HFFc6 (cell line): ENCODE results near the gene TFF3. TPM values are rescaled to one million over a fixed set of nuclear protein-coding genes. Genes with fewer than 3 reads are reported as not detected.

Source experiments
- DNase-seq: peaks from one replicate; pipeline ENCODE4 v3.0.0-alpha.2; 2018
- H3K27ac Mint-ChIP-seq: 2 replicates; pipeline ENCODE4 v1.8.0; 2020; ENCODE audit warnings: mild to moderate bottlenecking, mixed read lengths
- H3K27me3 Mint-ChIP-seq: 2 replicates; pipeline ENCODE4 v1.8.0; 2021; ENCODE audit warnings: mild to moderate bottlenecking, moderate library complexity, mixed read lengths; ENCODE audit not compliant: insufficient read depth
- H3K36me3 Mint-ChIP-seq: 2 replicates; pipeline ENCODE4 v1.8.0; 2021; ENCODE audit warnings: low read depth, mixed read lengths
- H3K4me1 Mint-ChIP-seq: 2 replicates; pipeline ENCODE4 v1.8.0; 2020; ENCODE audit warnings: low read depth, mixed read lengths
- H3K4me3 Mint-ChIP-seq: 2 replicates; pipeline ENCODE4 v1.8.0; 2020; ENCODE audit warnings: mild to moderate bottlenecking, moderate library complexity, mixed read lengths
- H3K9me3 Mint-ChIP-seq: 2 replicates; pipeline ENCODE4 v1.8.0; 2020; ENCODE audit warnings: mild to moderate bottlenecking, mixed read lengths
- total RNA-seq, 6 experiments: library from RNA; stranded (reverse); fragmentation: NEBNext Ultra II Directional; extraction: Animal tissue kit (Norgen Biotek cat#: 25700); gene quantifications; 2 replicates in 1 of 6; 3 replicates in 5 of 6; pipeline ENCODE4 v1.2.3, GENCODE V29; 2021
- TF ChIP-seq, protein P1 (sequence below): fragments of 200-600 bp; sonication (generic); IDR thresholded peaks from 2 replicates; pipeline ENCODE4 v1.5.0; 2021; ENCODE audit warnings: antibody characterized with exemption, mild to moderate bottlenecking

Gene TFF3
- total RNA-seq, 6 experiments from 2014 or later: not detected

DNA sequence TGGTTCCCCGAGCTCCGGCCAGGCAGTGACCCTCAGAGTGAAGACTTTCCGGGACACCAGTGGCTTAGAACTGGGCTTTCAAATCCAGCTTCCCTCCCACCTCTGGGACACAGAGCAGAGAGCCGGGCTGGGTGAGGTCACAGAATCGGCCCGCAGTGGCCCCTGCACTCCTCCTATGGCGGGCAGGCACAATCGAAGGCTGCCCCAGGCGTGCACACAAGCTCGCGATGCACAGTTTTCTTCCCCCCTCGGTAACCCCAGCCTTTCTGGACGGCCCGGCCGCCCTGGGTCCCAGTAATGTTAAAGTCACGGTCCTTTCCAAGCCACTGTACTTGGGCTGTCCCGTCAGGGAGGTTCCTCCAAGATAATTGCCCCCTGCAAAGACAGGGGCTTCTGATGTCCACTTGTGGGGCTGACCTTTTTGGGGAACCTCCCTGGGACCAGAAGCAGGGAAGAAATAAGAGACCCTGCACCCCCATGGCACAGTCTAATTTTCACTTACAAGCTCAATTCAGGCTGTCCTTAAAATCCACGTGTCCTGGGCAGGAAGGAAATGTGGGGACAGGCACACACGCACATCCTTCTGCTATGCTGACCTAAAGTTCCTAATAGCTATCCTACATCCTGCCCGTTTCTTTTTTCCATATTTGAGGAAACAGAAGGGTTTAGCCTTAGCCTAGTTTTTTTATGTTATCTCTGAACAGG lies 13.7 kb downstream of the TFF3 start:
- H3K27ac Mint-ChIP-seq: no peak overlapping the region
- no peaks in the 10 kb centered on the region for H3K4me1 Mint-ChIP-seq
- 0 out of 2 replicates have a peak, but pooled peaks cover 3% of the 10 kb centered on the region for H3K36me3 Mint-ChIP-seq
- peaks cover 2% of the 10 kb centered on the region for H3K27me3 Mint-ChIP-seq
- TF ChIP-seq, protein P1, sequence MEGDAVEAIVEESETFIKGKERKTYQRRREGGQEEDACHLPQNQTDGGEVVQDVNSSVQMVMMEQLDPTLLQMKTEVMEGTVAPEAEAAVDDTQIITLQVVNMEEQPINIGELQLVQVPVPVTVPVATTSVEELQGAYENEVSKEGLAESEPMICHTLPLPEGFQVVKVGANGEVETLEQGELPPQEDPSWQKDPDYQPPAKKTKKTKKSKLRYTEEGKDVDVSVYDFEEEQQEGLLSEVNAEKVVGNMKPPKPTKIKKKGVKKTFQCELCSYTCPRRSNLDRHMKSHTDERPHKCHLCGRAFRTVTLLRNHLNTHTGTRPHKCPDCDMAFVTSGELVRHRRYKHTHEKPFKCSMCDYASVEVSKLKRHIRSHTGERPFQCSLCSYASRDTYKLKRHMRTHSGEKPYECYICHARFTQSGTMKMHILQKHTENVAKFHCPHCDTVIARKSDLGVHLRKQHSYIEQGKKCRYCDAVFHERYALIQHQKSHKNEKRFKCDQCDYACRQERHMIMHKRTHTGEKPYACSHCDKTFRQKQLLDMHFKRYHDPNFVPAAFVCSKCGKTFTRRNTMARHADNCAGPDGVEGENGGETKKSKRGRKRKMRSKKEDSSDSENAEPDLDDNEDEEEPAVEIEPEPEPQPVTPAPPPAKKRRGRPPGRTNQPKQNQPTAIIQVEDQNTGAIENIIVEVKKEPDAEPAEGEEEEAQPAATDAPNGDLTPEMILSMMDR: no peak
- peaks cover 43% of the 10 kb centered on the region for H3K9me3 Mint-ChIP-seq
- DNase-seq: no peak
- H3K4me3 Mint-ChIP-seq: no peak overlapping the region

DNA sequence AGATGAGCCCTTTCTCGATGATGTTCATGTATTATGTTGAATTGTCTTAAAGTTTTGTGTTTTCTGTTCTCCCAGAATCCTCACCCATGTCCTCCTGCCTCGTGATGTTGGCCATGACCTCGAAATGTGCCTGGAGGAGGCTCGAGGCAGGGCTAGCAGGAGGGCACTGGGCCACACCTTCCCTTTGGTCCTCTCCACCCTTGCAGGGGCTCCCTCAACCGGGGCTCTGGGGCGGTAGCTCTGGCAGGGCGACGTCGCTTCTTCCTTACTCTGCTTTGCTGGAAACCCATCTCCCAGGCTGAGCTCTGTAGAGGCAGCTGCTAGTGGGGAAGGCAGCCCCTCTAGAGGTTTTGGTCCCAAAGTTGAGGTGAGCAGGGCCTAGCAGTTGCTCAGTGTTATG lies 14.3 kb downstream of the TFF3 start:
- Mint-ChIP-seq H3K36me3 (peaks cover 4% of the 10 kb centered on the region; the same call in 1 of the 2 replicates), H3K27ac (no peak overlapping the region), H3K27me3 (peaks cover 2% of the 10 kb centered on the region), H3K4me1 (no peaks in the 10 kb centered on the region), H3K9me3 (peaks cover 44% of the 10 kb centered on the region), H3K4me3 (no peak overlapping the region)
- TF ChIP-seq, protein P1: no peak
- no peak for DNase-seq

DNA sequence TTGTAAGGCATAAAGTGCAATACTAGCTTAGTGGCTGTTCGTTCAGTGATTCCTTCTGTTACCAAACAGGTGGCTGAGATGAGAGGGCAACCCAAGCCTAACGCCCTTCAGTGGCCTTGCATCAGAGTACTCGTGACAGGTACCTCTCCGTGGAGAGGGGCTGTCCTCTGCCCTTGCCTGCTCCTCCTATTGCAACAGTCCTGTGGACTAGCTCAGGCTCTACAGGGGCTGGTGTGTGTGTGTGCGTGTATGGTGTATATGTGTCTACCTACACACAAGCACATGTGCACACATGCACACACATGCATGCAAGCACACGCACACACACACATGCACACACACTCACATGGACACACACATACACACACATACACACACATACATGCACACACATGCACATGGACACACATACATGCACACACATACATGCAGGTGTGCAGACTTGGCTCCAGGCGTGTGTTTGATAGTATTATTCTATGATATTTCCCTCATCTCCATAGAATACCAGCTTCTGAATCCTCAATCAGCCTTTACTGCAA lies 15.1 kb downstream of the TFF3 start:
- peaks cover 11% of the 10 kb centered on the region for H3K36me3 Mint-ChIP-seq
- H3K4me3 Mint-ChIP-seq: no peak overlapping the region
- no peaks in the 10 kb centered on the region for H3K4me1 Mint-ChIP-seq
- H3K27me3 Mint-ChIP-seq: peaks cover 7% of the 10 kb centered on the region
- no peak overlapping the region for H3K27ac Mint-ChIP-seq
- no peak for DNase-seq
- TF ChIP-seq, protein P1: no peak
- H3K9me3 Mint-ChIP-seq: peaks cover 45% of the 10 kb centered on the region

DNA sequence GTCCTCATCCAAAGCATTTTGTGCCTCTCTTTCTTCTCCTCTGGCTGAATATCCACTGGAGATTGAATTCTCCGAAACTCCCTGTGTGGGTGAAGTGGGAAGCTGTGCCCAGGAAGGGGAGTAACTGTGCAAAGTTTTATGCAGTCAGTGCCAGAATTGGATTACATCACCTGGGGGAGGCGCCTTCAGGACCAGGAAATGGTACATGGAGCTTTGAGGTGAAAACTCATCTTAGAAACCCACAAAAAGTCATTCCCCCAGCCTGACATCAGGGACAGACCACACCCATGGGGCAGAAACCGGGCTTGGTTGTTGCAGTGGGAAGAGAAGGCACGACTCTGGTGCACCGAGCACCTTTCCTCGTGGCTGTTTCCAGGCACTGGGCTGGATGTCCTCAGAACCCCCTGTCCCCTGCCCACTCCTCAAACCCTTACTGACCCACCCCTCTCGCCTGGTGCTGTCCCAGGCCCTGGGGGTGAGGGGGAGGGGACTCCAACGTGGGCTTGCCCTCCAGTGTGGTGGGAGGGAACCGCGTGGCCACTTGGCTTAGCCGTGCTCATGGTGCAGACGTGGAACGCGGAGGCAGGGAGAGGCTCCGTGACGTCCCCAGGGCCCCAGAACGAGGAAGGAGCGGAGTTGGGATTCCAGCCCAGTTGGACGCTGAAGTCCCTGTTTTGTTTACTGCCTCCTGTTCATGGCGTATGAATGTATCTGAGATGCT lies 15.7 kb downstream of the TFF3 start:
- H3K4me1 Mint-ChIP-seq: no peaks in the 10 kb centered on the region
- TF ChIP-seq, protein P1: no peak
- no peak overlapping the region for H3K27ac Mint-ChIP-seq
- peaks cover 15% of the 10 kb centered on the region for H3K36me3 Mint-ChIP-seq
- DNase-seq: no peak
- H3K9me3 Mint-ChIP-seq: peaks cover 44% of the 10 kb centered on the region
- H3K4me3 Mint-ChIP-seq: no peak overlapping the region
- H3K27me3 Mint-ChIP-seq: peaks cover 7% of the 10 kb centered on the region

DNA sequence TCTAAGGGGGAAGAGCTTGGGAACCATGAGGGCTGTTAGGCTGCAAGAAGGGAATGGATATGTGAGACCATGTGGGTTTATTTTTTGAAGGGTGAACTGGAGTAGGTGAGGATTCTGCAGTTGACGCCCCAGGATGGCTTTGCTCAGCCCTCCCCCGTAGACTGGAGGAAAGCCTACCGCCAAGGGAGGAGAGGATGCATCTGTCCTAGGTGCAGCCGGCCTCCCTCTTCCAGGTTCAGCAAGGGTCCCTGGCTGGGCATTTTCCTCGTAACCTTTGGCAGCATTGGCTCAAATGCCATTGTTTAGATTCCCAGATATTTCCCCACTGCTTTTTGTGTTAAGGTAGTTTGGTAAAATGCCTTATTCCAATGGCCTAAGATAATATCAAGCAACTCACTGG lies 16.6 kb downstream of the TFF3 start:
- H3K4me3 Mint-ChIP-seq: no peak overlapping the region
- H3K9me3 Mint-ChIP-seq: peaks cover 42% of the 10 kb centered on the region
- H3K4me1 Mint-ChIP-seq: no peaks in the 10 kb centered on the region
- H3K27me3 Mint-ChIP-seq: peaks cover 7% of the 10 kb centered on the region
- no peak overlapping the region for H3K27ac Mint-ChIP-seq
- TF ChIP-seq, protein P1: no peak
- peaks cover 15% of the 10 kb centered on the region for H3K36me3 Mint-ChIP-seq
- no peak for DNase-seq
